Kidney (tissue), 14 donors: Measurements from ENCODE around the gene CEP164. TPM values are rescaled to one million over a fixed set of nuclear protein-coding genes. Genes with fewer than 3 reads are reported as not detected.
A peak's percentile ranks its signal among the peaks of the same experiment; 100 is the strongest.

Source experiments
- DNase-seq, 5 donors: peaks; one replicate each; pipeline ENCODE4 v3.0.0-alpha.2; 2013 to 2020
- FAIRE-seq: peaks from 2 replicates; lab custom pipeline; 2012; peaks lifted over from hg19 to GRCh38; lab: Jason Lieb, UNC
- H3K27ac ChIP-seq, 2 donors: one replicate each; pipeline ENCODE4 v1.7.0; 2013; ENCODE audit warnings: low read depth in 2 of 2, low read length in 2 of 2, inconsistent platforms in 1 of 2
- H3K27me3 ChIP-seq: one replicate; pipeline ENCODE4 v1.7.1; 2013; ENCODE audit warnings: low read length, inconsistent platforms; ENCODE audit not compliant: control insufficient read depth, insufficient read depth
- H3K36me3 ChIP-seq, 3 donors: one replicate each; pipeline versions ENCODE4 v1.7.0 to v1.7.1; 2013; ENCODE audit warnings: low read length in 3 of 3, control low read depth in 1 of 3, inconsistent platforms in 1 of 3; ENCODE audit not compliant: insufficient read depth in 3 of 3, control insufficient read depth in 2 of 3
- H3K4me1 ChIP-seq, 3 donors: one replicate each; pipeline versions ENCODE4 v1.7.0 to v1.7.1; 2013; ENCODE audit warnings: low read length in 3 of 3, inconsistent platforms in 1 of 3, low read depth in 1 of 3; ENCODE audit not compliant: control insufficient read depth in 2 of 3, insufficient read depth in 2 of 3
- H3K4me3 ChIP-seq, 3 donors: one replicate each; pipeline versions ENCODE4 v1.7.0 to v1.8.1; 2013; ENCODE audit warnings: low read length in 3 of 3, control low read depth in 1 of 3, inconsistent platforms in 1 of 3
- H3K9ac ChIP-seq, 3 donors: one replicate each; pipeline versions ENCODE4 v1.7.0 to v1.7.1; 2013; ENCODE audit warnings: low read length in 3 of 3, control low read depth in 1 of 3, inconsistent platforms in 1 of 3
- H3K9me3 ChIP-seq, 3 donors: one replicate each; pipeline versions ENCODE4 v1.7.0 to v1.7.1; 2013; ENCODE audit warnings: low read length in 3 of 3, control low read depth in 1 of 3, inconsistent platforms in 1 of 3; ENCODE audit not compliant: control insufficient read depth in 2 of 3, insufficient read depth in 1 of 3
- CTCF ChIP-seq: IDR thresholded peaks from 3 replicates; pipeline ENCODE4 v1.5.1; 2012; ENCODE audit warnings: mild to moderate bottlenecking, moderate library complexity, borderline replicate concordance; ENCODE audit not compliant: insufficient read depth; ENCODE audit errors: extremely low read depth
- intact Hi-C: fragments of 100-400 bp; cut with DNase I; formaldehyde crosslinking; loops from one replicate; pipeline ENCODE4 v1.11.1; 2022
- polyA plus RNA-seq: library from polyadenylated mRNA; stranded (reverse); fragments of 350-450 nt; fragmentation: Illumina TruSeq; extraction: RNeasy Lipid Tissue Mini Kit (QIAGEN cat#74804); gene quantifications from one replicate; pipeline ENCODE4 v1.2.3, GENCODE V29; 2014; ENCODE audit warnings: low read depth, low replicate concordance; ENCODE audit not compliant: insufficient read depth
- total RNA-seq: library from RNA; stranded (reverse); fragmentation: NEBNext Ultra II Directional; extraction: Animal tissue kit (Norgen Biotek cat#: 25700); gene quantifications from one replicate; pipeline ENCODE4 v1.2.1, GENCODE V29; 2021
- donor health status: control.
- donor health status: control.
- donor health status: control.
- donor health status: control.
- donor health status: control.
- donor health status: DM: yes; HTN: yes; CAD: no.
- donor health status: Normal renal cell carcinoma (clear cell type).

Gene CEP164
- total and polyA plus RNA-seq, 2 donors from 2014 or later, result 7.9 to 30.7 TPM

- TF ChIP-seq CTCF, result no peak
- no peak for DNase-seq
- H3K36me3 ChIP-seq, result peaks cover 0 to 19% (median 0%) of the 10 kb centered on the region in 3 donors
- intact Hi-C loops, result no loop called here
- no peak for FAIRE-seq
- no peak overlapping the region for H3K4me3 ChIP-seq
- H3K27ac ChIP-seq, result no peak overlapping the region
- no peaks in the 10 kb centered on the region for H3K9me3 ChIP-seq
- H3K27me3 ChIP-seq, result no peaks in the 10 kb centered on the region
- no peaks in the 10 kb centered on the region for H3K4me1 ChIP-seq
- no peak overlapping the region for H3K9ac ChIP-seq
These were observed 101.2 kb downstream of the CEP164 start for GRCh38 chr11:117428856-117429229.

DNA sequence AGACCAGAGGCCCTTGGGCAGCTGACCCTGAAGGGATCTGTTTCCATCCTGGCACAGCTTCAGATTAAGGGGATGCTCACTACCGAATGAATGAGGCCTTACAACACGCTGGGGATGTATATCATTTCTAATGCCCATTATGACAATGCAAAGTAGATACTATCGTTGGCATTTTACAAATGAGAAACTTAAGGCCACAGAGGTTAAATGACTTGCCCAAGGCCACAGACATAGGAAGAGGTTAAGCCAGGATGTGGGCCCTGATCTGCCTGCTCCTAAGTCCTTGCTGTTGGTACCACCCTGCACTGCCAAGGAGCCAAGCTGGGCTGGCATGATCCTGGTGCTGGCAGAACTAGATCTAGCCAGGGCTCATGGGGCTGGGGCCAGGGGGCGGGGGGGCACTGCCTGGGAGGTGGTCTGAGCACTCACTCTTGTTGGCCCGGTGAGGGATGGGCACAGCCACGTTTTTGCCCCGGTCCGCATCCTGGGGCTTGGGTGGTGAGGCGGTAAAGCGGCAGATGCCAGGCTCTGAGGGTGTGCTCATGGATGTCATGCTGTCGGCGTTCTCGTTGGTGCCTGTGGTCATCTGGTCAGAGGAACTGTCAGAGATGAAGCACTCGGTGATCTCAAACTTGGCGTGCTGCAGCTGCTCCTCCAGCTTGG is 102.8 kb downstream of the CEP164 start:
- Histone ChIP-seq H3K27ac (no peak overlapping the region), H3K9me3 (no peaks in the 10 kb centered on the region), H3K36me3 (peaks cover 0 to 25% (median 0%) of the 10 kb centered on the region in 3 donors), H3K4me1 (no peaks in the 10 kb centered on the region), H3K4me3 (no peak overlapping the region), H3K27me3 (no peaks in the 10 kb centered on the region), H3K9ac (no peak overlapping the region)
- intact Hi-C loops, result no loop called here
- FAIRE-seq, result no peak
- peak in 1 of 5 donors; percentile 37 for DNase-seq
- TF ChIP-seq CTCF, result no peak

- H3K27me3 ChIP-seq, result no peaks in the 10 kb centered on the region
- no peak for FAIRE-seq
These were observed 103.8 kb downstream of the CEP164 start for GRCh38 chr11:117431436-117431835.

More at GRCh38 chr11:117431436-117431835, 103.8 kb downstream of the CEP164 start:
- H3K9me3 ChIP-seq, result no peaks in the 10 kb centered on the region
- DNase-seq, result peak in 1 of 5 donors; percentile 39
- intact Hi-C loops, result no loop called here
- peaks cover 0 to 25% (median 0%) of the 10 kb centered on the region in 3 donors for H3K36me3 ChIP-seq
- no peak overlapping the region for H3K27ac ChIP-seq
- no peaks in the 10 kb centered on the region for H3K4me1 ChIP-seq
- no peak overlapping the region for H3K9ac ChIP-seq
- no peak for TF ChIP-seq CTCF
- no peak overlapping the region for H3K4me3 ChIP-seq
